ENCODE data around the gene ADGRA3.
"Not testable (repeated sequence)": the region's sequence is repeated elsewhere in the genome, so short reads cannot be mapped to it uniquely, and the experiment has no call there.

Gene ADGRA3

GRCh38 chr4:22477136-22477812 is 38.6 kb downstream of the ADGRA3 start:
- no peak for DNase-seq

DNA sequence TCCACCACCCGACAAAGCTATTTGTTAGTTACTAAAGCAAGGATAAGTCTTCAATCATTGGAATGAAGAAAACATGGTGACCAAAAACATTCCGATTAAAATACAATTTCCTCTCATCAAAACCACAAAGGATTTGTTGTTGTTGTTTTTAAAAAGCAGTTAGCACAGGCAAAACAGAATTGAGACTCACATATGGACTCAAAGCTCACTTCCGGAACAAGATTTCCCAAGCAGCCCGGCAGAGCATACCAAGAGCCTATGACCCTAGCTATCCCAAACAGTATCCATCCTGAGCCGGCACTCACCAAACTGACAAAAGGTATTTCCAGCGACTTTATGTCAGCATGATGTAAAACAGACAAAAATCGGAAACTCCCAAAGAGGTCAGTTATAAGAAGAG is 39.9 kb downstream of the ADGRA3 start:
- no peak for DNase-seq

DNA sequence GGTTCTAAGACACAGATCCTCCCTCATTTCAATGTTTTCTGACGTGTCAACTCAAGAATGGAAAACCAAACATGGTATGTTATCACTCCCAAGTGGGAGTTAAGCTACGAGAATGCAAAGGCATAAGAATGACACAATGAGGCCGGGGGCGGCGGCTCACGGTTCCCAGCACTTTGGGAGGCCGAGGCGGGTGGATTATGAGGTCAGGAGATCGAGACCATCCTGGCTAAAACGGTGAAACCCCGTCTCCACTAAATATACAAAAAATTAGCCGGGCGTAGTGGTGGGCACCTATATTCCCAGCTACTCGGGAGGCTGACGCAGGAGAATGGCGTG is 40.6 kb downstream of the ADGRA3 start:
- not testable (repeated sequence) for DNase-seq

- no peak for DNase-seq
These were observed 41.1 kb downstream of the ADGRA3 start for GRCh38 chr4:22474636-22475310.

- DNase-seq, result no peak
These were observed 42.6 kb downstream of the ADGRA3 start for GRCh38 chr4:22473268-22473667.

- no peak for DNase-seq
These were observed 43.8 kb downstream of the ADGRA3 start for GRCh38 chr4:22471999-22472461.

GRCh38 chr4:22471419-22471818 is 44.4 kb downstream of the ADGRA3 start:
- DNase-seq, result no peak

- DNase-seq, result no peak
These were observed 49.3 kb downstream of the ADGRA3 start for GRCh38 chr4:22466581-22466980.

DNA sequence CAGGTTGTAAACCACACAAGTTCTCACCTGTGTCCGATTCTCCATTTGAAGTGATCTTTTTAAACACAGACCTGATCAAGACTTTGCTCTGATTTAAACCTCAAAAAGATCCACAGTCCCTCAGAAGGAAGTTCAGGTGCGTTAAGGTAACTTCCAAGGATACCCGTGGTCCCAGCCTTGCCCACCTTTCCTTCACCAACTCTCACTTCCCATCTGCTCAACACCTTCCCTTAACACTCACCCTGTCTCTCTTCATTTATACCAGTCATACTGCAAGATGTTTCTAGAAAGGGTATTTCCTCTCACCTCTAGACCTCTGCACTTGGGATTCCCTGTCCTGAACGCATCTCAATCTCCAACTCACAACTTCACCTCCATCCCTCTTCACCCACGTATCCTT is 49.9 kb downstream of the ADGRA3 start:
- DNase-seq, result no peak

DNA sequence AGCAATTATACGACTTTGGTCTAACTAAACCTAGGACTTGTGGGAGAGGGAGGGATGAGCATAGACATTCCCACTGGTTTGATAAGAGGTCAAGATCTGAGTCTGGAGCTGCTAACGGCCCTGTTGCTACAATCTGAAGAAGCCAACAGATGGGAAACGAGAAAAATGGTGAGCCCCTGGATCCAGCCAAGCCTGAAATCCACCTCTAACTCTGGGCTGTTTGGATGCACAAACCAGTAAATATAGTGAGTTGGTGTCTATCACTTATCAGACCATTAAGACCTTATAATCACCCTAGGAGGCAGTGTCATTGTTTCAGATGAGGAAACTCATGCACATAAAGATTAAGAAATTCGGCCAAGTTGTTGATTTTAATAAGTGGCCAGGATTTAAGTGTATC is 50.5 kb downstream of the ADGRA3 start:
- DNase-seq, result no peak

DNA sequence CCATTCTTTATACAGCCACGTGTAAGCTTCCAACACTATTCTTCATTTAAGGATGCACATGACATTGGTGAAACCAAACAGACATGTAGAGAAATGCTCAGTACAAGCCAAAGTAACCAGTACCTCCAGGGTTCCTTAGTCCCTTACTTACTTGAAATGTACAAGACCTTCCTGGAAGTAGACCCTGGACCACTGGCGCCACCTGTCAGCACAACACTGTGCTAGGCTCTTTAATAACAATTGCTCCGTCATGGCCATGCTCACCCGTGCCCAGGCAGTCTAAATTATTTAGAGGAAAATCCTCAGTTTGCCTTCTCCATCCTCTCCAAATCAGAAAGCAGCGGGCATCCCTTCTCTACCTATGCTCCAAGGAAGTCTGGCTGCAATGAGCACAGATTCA is 52.7 kb downstream of the ADGRA3 start:
- peak; percentile 46 for DNase-seq

DNA sequence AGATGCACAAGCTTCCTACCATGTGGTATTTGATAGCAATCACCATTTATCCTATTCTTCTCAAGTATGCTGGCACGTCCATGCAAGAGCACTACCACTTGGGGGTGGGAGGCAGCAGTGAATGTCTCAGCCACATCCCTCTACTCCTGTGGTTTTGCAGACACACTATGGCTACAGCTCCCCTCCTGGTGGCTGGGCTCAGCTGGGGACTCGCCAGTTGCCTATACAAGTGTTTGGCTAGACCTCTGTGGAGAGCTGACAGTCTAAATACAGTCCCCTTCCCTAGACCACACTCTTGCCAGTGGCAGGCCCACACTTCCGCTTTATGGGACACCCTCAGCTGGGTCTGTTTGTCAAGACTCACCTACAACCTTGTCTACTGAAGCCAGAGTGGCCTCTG is 53.2 kb downstream of the ADGRA3 start:
- DNase-seq, result no peak

GRCh38 chr4:22460266-22460665 is 55.6 kb downstream of the ADGRA3 start:
- no peak for DNase-seq

DNA sequence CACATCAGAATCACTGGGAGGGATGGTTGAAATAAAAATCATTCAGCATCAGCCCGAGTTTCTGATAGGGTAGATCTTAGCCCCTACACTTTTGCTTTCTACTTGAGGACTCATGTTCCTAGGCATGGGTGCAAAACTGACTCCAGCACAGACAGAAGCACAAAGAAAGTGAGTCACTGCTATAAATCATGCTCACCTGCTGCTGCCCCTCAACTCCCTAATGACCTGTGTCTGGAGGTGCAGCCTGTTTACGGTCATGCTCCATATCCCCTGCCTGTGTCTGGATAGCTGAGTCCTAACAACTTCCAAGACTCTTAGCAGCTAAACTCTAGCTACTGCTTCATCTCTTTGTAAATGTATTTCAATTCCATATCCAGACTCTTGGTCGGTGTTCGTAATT is 57.8 kb downstream of the ADGRA3 start:
- DNase-seq, result no peak

DNA sequence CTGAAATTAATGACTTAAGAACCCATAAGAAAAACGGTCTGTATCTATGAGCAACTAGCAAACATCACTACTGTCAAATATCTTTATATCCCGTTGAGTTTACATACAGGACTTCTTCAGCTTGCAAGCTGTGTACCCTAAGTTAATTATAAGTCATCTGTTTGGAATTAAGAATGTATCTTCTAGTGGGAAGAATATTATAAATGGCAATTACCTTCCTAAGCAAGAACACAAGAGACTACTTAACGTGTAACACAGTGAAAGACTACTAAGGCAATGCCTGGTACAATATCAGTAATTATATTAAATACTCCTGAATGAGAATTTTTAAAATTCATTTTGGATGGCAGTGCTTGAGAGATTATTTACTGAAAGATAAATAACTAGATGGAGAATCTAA is 58.5 kb downstream of the ADGRA3 start:
- DNase-seq, result no peak

DNA sequence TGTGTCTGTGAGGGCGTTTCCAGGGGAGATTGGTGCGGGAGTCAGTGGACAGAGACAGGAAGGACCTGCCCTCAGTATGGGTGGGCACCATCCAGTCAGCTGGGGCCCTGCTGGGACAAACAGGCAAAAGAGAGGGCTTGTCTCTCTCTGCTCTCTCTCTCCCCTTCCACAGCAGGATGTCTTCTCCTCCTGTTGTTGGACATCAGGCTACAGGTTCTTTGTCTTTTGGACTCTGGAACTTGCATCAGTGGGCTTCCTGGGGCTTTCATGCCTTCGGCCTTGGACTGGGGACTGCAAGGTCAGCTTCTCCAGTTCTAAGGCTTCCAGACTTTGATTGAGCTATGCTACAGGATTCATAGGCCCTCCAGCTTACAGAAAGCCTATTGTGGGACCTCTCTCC is 59.6 kb downstream of the ADGRA3 start:
- no peak for DNase-seq

- DNase-seq, result no peak
These were observed 60.9 kb downstream of the ADGRA3 start for GRCh38 chr4:22454955-22455354.

GRCh38 chr4:22454216-22454838 is 61.5 kb downstream of the ADGRA3 start:
- no peak for DNase-seq

DNA sequence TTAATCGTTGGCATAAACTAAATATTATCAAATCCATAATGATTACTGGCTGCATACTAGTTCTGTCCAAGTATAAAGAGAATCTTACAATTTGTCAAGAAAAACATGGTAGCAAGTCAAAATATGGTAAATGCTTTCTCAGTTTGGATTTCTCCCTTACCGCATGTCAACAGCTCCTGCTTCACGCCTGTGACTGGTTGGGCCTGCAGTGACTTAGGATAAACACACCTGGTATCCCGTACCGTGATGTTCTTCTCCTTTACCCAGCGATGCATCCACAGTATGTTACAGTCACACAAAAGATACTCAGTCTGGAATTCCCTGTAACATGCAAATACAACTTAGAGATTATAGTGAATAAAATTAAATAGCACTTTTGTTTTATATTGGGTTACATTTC is 71.1 kb downstream of the ADGRA3 start:
- DNase-seq, result peak; percentile 12

DNA sequence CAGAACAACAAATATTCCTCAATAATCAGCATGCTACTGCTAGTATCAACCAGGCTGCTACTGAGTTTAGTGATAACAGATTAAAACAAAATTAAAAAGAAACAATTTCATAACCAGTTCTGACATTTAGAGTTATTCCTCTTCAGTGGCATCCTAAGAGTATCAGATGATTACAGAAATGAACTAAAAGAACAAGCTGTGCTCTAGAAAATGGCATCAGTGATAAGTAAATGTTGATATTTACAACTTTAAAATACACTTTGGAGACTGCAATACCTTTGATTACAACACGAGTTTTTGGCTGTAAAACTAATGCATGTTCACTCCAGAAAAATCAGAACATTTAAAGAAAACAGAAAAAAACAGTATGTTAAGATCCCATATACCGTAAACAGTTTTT is 72.9 kb downstream of the ADGRA3 start:
- no peak for DNase-seq

- no peak for DNase-seq
These were observed 74.9 kb downstream of the ADGRA3 start for GRCh38 chr4:22440999-22441398.

- DNase-seq, result no peak
These were observed 75.9 kb downstream of the ADGRA3 start for GRCh38 chr4:22439947-22440346.

DNA sequence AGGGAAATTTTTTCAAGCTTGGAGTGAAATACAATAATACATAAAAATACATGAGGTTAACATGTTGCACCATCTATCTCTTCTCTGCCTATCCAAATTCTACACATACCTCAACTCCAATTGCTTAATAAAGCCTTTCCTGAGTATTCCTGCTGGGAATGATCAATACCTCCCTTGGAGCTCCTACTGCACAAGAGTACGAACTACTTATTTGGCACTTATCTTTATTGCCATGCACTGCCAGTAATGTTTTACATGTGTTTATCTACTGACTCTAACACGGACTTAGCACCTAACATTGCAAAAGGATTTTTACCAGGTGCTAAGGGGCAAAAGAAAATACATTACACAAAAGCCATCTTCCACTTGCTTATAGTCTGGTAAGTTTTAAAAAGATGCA is 80.2 kb downstream of the ADGRA3 start:
- DNase-seq, result no peak

DNA sequence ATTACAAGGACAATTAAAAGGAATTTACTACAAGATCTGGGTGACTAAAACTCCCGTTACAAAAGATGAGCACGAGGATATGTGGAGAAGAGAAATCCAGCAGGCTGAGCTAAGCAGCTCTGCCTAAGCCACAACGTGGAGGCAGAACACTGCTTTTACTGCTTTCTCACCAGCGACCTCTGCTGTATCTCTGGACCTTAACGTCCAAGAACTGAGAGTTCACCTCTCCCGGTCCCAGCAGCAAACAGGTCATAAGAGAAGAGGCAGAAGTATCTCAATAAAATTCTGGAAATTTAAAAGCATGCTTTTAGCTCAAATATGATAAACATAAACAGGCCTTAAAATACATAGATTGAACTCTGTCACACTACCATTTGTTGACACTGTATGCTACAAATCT is 81.0 kb downstream of the ADGRA3 start:
- peak; percentile 8 for DNase-seq

DNA sequence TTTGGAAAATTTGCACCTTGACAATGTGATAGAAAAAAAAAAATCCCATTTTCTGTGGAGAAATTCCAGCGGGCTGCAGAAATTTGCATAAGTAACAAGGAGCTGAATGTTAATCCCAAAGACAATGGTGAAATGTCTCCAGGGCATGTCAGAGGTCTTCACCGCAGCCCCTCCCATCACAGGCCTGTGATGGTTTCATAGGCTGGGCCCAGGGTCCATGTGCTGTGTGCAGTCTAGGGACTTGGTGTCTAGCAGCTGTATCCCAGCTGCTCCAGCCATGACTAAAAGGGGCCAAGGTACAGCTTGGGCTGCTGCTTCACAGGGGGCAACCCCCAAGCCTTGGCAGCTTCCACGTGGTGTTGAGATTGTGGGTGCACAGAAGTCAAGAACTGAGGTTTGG is 85.2 kb downstream of the ADGRA3 start:
- DNase-seq, result no peak
